ENCODE measurements around the gene UNC13C.

DNA sequence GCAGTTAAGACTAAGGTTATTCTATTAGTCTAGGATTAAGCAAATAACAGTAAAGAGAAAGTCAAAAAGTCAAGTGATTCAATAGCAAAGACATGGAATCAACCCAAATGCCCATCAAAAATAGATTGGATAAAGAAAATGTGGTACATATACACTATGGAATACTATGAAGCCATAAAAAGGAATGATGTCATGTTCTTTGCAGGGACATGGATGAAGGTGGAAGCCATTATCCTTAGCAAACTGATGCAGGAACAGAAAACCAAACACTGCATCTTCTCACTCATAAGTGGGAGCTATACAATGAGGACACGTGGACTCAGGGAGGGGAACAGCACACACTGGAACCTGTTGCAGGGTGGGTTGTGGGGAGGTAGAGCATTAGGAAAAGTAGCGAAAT, 29.0 kb downstream of the UNC13C start:
- TF ChIP-seq, protein P1, sequence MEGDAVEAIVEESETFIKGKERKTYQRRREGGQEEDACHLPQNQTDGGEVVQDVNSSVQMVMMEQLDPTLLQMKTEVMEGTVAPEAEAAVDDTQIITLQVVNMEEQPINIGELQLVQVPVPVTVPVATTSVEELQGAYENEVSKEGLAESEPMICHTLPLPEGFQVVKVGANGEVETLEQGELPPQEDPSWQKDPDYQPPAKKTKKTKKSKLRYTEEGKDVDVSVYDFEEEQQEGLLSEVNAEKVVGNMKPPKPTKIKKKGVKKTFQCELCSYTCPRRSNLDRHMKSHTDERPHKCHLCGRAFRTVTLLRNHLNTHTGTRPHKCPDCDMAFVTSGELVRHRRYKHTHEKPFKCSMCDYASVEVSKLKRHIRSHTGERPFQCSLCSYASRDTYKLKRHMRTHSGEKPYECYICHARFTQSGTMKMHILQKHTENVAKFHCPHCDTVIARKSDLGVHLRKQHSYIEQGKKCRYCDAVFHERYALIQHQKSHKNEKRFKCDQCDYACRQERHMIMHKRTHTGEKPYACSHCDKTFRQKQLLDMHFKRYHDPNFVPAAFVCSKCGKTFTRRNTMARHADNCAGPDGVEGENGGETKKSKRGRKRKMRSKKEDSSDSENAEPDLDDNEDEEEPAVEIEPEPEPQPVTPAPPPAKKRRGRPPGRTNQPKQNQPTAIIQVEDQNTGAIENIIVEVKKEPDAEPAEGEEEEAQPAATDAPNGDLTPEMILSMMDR (IDR thresholded peaks at IDR 0.05): no peak
- no peak for TF ChIP-seq POLR2A (IDR thresholded peaks at IDR 0.05)
